Cardiac fibroblast (primary cell): ENCODE results near the gene EMP3.
A peak's percentile ranks its signal among the peaks of the same experiment; 100 is the strongest.
"Not testable (repeated sequence)": the region's sequence is repeated elsewhere in the genome, so short reads cannot be mapped to it uniquely, and the experiment has no call there.

Experiments
- DNase-seq, 2 donors: peaks; one replicate each; pipeline versions ENCODE4 v3.0.0 to v3.0.0-alpha.2; 2010; ENCODE audit warnings: low read depth in 2 of 2
- H3K4me3 ChIP-seq, 2 donors: replicated peaks in 1 of 2; 1 replicate in 1 of 2; 2 replicates in 1 of 2; pipeline ENCODE4 v1.5.1; 2011; ENCODE audit warnings: low read depth in 2 of 2, low read length in 2 of 2, mild to moderate bottlenecking in 2 of 2, moderate library complexity in 1 of 2
- TF ChIP-seq, protein P1 (sequence below): IDR thresholded peaks from one replicate; pipeline ENCODE4 v1.5.1; 2011; ENCODE audit warnings: low read depth, mild to moderate bottlenecking, low read length, inconsistent platforms

Gene EMP3

GRCh38 chr19:48364598-48365348, 39.4 kb downstream of the EMP3 start:
- H3K4me3 ChIP-seq = peak overlapping the region; percentile 36
- no peak for DNase-seq
- TF ChIP-seq, protein P1, sequence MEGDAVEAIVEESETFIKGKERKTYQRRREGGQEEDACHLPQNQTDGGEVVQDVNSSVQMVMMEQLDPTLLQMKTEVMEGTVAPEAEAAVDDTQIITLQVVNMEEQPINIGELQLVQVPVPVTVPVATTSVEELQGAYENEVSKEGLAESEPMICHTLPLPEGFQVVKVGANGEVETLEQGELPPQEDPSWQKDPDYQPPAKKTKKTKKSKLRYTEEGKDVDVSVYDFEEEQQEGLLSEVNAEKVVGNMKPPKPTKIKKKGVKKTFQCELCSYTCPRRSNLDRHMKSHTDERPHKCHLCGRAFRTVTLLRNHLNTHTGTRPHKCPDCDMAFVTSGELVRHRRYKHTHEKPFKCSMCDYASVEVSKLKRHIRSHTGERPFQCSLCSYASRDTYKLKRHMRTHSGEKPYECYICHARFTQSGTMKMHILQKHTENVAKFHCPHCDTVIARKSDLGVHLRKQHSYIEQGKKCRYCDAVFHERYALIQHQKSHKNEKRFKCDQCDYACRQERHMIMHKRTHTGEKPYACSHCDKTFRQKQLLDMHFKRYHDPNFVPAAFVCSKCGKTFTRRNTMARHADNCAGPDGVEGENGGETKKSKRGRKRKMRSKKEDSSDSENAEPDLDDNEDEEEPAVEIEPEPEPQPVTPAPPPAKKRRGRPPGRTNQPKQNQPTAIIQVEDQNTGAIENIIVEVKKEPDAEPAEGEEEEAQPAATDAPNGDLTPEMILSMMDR = no peak

DNA sequence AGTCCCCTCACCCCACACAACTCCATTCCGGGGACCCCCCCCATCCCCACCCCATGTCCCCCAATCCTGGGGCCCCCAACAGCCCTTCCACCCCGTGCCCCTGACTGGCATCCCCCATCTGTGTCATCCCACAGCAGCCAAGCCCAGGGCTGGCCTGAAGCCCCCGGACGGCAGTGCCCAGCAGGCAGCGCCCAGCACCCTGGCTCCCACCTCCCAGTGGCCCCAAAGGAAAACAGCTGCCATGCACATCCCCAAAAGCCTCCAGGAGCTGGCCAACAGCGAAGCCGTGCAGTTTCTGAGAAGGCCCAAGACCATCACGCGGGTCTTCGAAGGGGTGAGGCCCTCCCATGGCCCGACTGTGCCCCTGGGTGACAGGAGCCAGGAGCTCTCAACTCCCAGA, 40.2 kb downstream of the EMP3 start:
- no peak overlapping the region for H3K4me3 ChIP-seq
- no peak for DNase-seq
- TF ChIP-seq, protein P1 = no peak

DNA sequence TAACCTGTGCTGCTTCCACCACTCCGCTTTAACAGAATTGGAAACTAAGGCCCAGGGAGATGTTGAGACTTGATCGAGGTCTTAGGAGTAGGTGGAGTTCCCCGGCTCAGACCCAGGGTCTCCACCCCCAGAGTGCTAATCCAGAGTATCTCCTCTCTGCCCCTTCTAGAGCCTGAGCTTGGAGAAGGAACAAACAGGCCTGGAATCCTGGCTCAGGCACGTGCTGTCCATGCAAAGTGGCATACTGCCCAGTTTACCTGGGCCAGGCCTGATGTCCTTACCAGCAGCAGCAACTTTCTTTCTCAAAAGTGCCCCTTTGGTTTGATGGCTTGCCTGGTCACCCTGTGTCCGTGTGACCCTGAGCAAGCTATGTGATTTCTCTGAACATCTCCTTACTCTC, 42.5 kb downstream of the EMP3 start:
- no peak overlapping the region for H3K4me3 ChIP-seq
- DNase-seq = no peak
- TF ChIP-seq, protein P1 = no peak

DNA sequence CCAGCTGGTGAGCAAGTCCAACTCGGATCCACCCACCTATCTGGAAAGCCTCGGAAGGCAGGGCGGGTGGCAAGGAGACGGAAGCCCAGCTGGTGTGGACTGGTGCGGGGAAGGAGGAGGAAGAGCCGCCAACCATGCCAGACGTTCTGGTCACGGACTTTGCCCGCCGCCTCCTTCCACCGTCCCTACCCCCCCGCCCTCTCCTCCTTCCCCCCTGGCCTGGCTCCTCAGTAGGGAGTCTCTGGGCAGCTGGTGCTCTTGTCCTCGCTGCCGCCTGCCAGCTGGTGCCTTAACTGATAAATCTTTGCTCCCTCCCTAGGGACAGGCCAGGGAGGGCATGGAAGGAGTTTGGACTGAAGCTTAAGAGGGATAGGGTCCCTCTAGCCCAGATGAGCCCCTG, 43.6 kb downstream of the EMP3 start:
- H3K4me3 ChIP-seq = no peak overlapping the region
- DNase-seq = no peak
- TF ChIP-seq, protein P1 = no peak

- H3K4me3 ChIP-seq = no peak overlapping the region
- TF ChIP-seq, protein P1 = no peak
- DNase-seq = no peak
Measured at GRCh38 chr19:48370955-48371354, 45.6 kb downstream of the EMP3 start.

DNA sequence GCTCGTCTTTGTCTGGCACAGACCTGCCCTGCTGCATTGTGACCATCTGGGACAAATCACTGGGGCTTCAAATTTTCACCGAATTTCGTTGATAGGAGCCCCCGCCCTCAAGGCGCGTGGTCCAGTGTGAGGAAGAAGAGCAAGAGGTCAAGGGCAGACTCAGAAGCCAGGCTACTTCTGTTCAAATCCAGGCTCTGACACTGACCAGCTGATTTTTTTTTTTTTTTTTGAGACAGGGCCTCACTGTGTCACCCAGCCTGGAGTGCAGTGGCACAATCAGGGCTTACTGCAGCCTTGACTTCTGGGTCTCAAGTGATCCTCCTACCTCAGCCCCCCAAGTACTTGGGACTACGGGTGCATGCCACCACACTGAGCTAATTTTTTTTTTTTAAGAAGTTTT, 46.0 kb downstream of the EMP3 start:
- H3K4me3 ChIP-seq = no peak overlapping the region
- DNase-seq = no peak
- TF ChIP-seq, protein P1 = no peak

DNA sequence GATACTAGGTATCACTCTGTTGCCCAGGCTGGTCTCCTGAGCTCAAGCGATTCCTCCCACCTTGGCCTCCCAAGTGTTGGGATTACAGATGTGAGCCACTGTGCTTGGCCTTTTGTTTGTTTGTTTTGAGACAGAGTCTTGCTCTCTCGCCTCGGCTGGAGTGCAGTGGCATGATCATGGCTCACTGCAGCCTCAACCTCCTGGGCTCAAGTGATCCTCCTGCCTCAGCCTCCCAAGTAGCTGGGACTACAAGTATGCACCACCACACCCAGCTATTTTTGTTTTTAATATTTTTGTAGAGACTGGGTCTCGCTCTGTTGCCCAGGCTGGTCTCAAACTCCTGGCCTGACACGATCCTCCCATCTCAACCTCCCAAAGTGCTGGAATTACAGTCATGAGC, 46.4 kb downstream of the EMP3 start:
- not testable (repeated sequence) for H3K4me3 ChIP-seq, DNase-seq
